Muscle of back (tissue), 11 donors: Measurements from ENCODE around the gene C9. TPM values are rescaled to one million over a fixed set of nuclear protein-coding genes. Genes with fewer than 3 reads are reported as not detected.
A peak's percentile ranks its signal among the peaks of the same experiment; 100 is the strongest.
"Not testable (repeated sequence)": the region's sequence is repeated elsewhere in the genome, so short reads cannot be mapped to it uniquely, and the experiment has no call there.

Experiments used
- DNase-seq, 3 donors: peaks; one replicate each; pipeline versions ENCODE4 v3.0.0 to v3.0.0-alpha.2; 2013
- polyA plus RNA-seq, 10 donors: library from polyadenylated mRNA; unstranded; fragments of 120-200 nt; gene quantifications; one replicate each; pipeline ENCODE4 v1.2.1, GENCODE V29; 2013; ENCODE audit not compliant: insufficient read length in 10 of 10

The C9 gene
- polyA plus RNA-seq, 10 donors = 0.20 to 0.53 (median 0.43) TPM

DNA sequence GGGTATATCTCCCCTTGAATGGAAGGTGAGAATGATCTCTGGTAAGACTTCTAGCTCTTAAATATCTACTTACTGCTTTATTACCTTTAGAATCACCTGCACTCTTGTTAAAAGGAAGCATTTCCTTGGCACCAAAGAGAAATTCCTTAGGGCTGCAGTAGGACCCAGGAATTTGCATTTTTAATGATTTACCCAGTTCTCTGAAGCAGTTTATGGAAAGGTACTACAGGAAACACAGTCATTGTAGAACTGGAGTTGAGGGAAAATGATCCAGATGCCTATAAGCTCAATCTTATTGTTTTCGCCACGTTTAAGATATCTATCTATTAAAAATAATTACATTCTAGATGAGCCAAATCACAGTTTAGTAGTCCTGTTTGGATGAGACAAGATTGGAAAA, 9.5 kb upstream of the C9 start:
- no peak for DNase-seq

DNA sequence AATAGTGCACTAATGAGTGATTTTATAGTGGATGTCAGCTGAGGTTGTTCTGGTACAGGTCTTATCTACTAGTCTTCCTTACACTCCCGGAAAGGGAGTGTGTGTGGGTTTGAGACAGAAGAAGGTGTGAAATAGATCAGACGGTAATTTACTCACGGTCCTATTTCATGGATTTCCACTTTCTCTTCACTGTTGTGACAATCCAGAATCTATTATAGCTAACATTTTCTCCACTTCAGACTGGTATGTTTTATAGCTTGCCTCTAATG, 7.0 kb upstream of the C9 start:
- no peak for DNase-seq

DNA sequence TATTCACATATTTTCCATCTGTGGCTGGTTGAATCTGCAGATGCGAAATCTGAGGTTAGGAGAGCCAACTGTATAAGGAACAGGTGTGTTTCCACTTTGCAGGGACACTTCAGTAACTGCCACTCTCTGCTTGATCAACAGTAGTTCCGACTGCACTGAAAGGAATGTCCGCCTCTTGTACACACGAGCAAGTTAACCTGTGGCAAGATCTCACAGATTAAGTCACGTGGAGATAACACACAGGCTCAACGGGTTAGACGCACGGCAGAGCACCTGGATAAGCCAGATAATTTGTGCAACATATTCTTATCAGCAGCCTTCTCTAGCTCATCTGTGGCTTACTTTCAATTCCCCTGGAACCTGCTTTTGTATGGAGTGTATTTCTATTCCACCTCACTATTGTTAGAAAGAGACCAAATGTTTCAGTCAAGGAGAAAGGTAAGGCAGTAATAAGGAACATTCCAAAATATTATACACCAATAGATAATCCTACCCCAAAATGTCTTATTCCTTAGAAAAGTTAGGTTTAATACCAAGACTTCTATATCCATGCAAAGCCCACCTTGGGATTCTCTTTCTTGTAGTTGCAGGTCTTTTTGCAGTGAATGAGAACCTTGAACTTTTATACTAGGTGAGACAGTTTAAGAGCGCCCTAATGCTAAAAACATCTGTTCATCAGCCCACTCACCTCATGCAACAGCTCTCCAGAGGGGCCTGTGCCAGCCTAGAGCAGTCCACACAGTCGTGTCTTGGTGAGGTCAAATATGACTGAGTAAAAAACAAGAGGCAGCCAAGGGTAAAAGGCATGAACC, 6.5 kb upstream of the C9 start:
- no peak for DNase-seq

DNA sequence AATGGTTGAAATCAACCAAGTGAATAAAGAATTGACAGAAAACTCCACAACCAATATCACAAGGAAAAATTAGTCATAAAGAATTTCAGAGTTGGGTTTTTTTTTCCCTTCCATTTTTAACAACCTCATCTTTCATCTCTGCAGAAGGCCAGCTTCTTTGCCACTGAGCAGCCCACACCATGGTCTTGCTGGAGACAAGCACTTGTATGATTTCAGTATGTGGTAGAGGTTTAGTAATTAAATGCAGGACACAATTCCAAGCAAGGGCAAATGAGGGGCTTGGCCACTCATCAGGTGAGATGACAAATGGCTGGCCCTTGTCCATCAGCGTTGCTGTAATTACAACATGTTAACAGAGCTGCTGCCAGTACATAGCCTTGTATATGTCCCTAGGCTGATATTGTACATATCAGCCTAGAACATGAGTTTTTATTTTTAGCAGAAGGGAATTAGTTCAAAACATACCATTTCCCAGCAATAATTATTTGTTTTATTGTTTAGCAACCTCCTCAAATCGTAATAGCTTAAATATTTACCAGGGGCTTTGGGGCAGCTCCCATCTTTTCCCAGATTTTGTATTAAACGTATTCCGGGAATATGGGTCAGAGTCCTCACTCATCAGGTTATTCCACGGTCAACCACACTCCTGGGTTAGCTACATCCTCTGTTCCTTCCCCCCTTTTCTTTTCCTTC, 5.0 kb upstream of the C9 start:
- peak in 2 of 3 donors; percentile 48 to 66 for DNase-seq

DNA sequence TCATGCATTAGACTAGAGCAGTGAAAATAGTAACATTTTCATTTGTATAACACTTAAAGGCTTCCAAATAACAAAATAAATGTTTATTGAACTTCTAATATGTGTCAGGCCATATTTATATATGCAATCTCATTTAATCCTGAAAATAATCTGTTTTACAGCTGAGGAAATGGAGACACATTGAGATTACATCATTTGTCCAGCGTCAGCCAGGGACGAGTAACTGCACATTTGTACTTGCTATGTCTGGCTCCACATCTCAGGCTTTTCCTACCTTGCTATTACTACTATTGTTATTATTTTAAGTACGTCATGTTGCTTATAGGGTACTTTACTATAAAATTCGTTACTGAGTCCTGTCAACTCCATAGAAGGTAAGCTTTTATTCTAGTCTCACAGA, 3.8 kb upstream of the C9 start:
- peak in 2 of 3 donors; percentile 65 to 78 for DNase-seq

DNA sequence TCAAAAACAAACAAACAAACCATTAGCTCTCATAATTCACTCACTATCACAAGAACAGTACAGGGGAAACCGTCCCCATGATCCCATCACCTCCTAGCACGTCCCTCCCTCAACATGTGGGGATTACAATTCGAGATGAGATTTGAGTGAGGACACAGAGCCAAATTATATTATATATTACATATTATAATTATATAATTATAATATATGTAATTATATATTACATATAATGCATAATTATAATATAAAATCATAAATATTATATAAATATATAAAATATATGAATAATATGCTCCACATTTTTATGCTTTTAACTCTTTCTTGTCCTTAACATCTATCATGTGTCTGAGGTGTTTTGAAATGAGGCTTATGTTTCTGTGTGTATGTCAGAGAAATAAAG, 3.4 kb upstream of the C9 start:
- no peak for DNase-seq

DNA sequence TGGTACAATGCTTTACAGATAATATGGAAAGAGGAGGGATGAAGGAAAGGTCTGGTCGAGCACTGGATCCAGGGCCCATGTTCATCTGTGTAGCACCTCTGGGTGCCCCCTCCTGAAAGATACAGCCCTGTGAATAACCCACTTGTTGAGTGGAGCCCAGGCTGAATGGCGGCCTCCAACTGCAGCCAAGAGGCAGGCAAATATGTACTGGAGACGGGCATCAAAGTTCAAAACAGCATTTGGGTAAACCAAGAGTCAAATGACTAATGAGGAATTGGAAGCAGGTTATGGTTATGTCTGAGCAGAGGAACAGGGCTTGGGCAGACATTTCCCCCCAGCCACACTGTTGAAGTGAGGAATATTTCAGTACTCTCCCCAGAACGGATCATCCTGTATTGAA, 1.1 kb downstream of the C9 start:
- DNase-seq = no peak

DNA sequence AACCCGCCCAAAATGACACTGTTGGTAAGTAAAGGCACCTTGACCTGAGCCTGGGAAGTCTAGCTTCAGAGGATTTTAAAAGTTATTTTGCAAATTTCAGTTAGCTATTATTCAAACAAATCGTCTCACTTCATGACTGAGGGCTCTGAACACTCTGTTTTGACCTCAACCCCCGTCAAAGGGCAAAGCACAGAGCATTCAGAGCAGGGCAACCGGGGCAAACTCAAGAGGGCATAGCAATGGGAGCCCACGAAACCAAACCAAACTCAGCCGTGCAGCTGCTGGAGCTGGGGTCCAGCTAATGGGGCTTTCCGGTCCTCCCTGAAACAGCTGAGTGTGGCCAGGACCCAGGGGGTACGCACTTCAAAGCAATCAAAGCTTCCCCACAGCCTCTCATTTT, 1.6 kb downstream of the C9 start:
- DNase-seq = no peak

DNA sequence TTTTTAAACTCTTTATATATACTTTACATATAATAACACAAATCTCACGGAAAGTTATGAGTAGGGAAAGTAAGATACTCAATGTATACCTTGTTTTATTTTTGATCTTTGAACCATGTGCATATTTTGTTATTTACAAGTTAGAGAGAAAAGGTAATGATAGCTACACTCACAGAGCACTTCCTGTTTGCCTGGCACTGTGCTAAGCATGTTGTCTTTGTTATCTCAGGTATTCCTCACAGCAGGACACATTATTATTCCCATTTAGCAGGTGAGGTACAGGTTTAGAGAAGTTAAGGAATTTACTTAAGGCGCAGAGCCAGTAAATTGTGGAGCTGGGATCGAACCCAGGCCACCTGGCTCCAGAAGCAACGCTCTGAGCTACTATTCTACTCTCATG, 3.0 kb downstream of the C9 start:
- DNase-seq = no peak

DNA sequence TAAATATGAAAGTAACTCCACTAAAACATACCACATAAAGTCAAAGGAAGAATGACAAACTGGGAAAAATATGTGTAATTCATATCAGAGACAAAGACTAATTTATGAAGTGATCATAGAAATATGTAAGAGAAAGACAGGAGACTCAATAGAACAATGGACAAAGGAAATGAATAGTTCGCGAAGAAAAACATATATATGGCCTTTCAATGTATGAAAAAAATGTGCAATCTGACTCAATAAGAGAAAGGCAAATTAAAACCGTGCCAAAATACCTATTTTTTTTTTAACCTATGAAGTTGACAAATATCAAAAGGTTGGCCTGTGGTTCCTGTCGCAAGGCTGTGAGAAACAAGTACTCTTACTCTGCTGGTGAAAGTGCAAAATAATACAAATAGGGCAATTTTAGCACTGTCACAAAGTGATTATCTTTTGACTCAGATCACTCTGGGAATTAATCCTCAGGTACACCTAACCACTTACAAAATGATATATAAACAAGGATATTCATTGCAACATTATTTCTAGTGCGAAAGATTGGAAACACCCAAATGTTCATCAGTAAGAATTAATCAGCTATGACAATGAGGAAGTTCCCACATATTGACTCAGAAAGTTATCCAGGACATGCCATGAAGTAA, 3.7 kb downstream of the C9 start:
- no peak for DNase-seq

DNA sequence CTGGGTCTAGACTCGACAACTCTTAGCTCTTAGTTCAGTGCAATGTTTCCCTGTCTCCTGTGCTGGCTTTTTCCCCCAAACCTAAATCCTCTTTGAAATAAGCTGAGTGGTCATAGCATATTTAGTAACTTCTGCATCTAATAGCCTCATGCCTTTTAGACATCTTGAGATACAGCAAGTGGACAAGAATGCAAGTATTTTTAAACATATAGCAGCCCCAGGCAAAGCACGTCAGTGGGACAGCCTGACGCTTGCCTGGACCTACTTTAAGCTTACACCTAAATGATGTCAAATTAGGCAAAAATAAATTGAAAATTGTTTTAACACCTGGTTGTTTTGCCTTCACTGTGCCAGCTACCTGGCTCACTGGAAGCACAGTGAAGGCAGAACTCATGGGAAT, 8.0 kb downstream of the C9 start:
- DNase-seq = no peak

DNA sequence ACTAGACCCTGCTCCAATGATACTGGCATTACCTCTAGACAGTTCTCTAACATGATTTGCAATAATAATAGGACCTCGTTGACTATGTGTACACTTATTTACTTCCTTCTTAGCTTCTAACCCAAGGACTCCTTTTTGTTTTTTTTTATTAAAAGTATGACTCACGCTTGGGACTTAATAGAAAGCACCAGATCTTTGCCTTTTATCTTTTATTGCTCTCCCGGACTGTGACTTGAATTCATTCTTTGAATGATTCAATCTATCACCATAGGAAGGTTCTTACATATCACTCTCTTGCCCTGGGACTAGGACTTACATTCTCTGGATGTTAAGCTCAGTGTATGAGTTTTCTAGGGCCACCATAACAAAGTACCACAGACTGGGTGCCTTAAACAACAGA, 9.0 kb downstream of the C9 start:
- no peak for DNase-seq

DNA sequence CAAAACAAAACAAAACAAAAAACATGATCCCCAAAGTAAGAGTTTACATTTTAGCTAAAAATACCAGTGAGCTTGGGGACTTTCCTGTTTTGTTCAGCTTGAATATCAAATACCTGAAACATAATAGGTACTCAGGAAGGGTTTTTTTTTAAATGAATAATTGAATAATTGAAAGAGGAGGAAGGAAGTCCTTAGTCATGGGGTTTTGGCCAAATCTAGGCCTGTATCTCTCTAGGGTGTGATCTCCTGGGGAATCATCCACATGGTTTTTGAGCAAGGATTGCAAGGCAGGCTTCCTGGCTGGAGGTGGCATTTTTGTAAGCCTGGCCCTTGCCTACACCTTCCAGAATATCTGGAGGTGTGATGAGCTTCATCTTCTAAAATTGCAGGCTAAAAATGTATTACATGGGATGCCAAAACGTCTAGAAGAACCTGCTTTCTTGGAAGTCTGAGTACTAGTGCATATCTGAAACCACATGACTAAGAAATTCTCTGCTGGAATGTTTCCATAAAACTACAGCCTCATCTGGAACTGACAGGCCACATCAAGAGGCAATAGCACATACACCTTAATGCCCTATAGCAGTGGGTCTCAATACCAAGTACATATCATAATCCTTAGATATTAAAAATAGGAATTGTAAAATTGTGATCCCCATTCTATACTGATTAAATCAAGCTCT, 10.4 kb downstream of the C9 start:
- DNase-seq = no peak

DNA sequence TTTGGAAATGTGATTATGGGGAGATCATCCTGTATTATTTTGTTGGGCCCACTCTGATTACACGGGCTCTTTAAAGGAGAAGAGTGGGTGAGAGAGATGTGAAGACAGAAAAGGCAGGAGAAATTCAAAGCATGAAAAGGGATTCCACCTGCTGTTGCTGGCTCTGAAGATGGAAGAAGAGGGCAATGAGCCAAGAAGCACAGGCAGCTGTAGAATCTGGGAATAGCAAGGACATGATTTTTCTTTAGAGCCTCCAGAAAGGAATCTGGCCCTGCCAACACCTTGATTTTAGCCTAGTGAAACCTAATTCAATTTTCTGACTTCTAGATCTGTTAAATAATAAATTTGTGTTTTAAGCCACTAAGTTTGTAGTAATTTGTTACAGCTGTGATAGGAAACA, 11.3 kb downstream of the C9 start:
- DNase-seq = peak; percentile 55 to 84 (median 81)

DNA sequence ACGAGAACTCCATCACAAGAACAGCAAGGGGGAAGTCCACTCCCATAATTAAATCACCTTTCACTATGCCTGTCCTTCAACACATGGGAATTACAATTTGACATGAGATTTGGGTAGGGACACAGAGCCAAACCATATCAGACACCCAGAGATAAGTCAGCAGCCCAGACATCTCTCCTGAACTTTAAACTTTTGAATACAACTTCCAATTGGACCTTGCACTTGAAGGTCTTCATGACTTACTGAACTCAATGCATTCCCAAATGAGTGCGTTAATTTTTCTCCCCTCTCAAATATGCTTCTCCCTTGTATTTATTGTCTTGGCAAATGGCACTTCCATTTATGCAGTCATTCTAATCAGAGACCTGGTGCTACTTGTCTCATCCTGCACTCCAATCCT, 12.1 kb downstream of the C9 start:
- no peak for DNase-seq

DNA sequence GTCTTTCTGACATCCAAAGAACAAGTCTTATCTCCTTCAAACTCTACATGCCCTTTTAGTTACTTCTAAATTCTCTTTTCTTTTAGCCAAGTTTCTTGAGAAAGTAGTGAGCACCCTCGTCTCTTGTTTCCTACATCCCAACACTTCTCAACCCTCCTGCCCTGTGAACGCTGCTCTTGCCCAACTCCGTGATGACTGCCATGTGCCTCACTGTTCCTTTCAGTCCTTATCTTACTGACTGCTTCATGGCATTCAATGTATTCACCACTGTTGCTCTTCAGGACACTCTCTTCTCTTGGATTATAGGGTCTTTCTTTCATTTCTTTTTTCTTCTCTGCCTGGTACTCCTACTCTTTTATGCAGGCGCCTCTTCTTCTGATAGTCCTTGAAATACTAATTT, 14.8 kb downstream of the C9 start:
- DNase-seq = no peak

DNA sequence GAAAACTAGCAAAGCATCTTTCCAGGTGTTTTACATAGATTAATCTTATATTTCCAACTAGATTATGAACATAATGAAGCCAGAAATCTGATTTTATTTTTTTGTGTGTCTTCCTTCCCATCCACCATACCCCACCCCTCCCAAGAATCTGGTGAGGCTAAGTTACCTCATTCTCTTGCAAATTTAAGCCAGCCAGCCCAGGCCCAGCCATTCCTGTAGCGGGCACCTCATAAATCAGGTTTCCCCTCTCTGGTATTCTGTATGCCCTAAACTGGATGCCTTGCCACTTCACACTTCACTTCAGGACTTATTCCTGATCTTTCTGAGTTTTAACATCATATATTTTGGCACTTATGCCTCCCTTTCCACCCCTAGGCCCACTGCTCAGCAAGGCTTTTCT, 21.8 kb downstream of the C9 start:
- no peak for DNase-seq

DNA sequence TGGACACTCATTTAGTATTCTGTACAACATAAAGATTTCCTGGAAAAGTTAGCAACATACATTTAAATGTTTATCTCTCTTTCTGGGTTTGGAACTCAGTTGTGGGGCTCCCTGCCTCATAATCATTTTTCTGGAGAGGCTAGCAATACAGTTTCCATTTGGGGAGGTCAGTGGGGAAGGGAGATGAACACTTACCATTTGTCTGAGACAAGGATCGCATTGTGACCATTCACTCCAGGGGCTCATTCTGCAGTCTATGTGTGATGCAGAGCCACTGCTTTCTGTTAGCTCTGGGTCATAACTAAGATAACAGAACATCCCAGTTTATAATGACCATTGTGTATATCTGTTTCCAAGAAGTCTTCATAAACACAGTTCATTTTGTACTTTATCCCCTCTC, 22.4 kb downstream of the C9 start:
- peak; percentile 52 to 91 (median 65) for DNase-seq

DNA sequence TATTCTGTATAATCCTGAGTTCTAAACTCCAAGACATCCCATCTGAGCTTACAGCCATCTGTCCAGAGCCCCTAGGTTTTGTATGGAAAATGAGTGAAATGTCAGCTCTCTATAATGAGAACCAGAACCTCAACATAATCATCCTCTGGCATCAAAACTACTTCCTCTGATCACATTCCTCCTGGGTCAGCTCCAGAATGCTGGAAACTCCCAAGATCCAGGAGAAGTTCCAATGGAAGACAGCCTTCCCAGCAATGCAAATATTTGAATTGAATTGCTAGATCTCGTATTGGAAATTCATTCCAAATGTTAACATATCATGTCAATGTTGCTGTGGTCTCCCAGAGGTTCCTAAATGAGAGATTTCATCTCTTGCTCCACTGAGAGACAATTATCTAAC, 23.8 kb downstream of the C9 start:
- peak; percentile 75 to 92 (median 85) for DNase-seq

DNA sequence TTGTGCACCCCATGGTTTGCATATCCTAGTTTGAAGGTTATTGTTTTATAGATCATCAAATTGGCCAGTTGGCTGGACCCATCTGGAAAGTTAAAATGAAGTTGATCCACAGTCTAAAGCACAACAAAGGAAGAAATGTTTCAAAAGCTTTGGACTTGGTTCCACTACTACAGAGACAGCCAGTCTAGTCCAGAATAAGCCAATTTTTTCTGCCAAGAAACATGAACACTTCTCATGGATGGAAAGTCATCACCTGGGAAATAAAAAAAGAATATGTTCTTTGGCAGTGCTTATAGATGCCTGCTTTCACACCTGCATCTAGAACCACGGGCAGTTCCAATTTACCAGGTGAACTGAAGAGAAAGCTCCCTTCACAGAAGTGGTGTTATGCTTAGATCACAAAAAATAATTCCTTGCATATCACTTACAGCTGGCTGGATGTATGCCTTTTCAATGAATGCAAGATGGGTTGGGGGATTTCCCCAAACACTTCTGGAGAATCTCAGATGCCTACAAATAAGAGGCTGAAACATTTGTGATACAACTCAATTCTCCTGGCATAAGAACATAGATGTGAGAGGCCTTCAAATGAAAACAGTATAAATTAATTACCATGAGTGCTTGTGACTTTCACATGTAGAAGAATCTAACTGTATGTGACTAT, 26.9 kb downstream of the C9 start:
- peak; percentile 58 to 87 (median 67) for DNase-seq

DNA sequence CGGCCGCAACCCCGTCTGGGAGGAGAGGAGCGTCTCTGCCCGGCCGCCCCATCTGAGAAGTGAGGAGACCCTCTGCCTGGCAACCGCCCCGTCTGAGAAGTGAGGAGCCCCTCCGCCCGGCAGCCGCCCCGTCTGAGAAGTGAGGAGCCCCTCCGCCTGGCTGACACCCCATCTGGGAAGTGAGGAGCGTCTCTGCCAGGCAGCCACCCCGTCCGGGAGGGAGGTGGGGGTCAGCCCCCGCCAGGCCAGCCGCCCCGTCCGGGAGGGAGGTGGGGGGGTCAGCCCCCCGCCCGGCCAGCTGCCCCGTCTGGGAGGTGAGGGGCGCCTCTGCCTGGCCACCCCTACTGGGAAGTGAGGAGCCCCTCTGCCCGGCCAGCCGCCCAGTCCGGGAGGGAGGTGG, 30.0 kb downstream of the C9 start:
- DNase-seq = not testable (repeated sequence)

DNA sequence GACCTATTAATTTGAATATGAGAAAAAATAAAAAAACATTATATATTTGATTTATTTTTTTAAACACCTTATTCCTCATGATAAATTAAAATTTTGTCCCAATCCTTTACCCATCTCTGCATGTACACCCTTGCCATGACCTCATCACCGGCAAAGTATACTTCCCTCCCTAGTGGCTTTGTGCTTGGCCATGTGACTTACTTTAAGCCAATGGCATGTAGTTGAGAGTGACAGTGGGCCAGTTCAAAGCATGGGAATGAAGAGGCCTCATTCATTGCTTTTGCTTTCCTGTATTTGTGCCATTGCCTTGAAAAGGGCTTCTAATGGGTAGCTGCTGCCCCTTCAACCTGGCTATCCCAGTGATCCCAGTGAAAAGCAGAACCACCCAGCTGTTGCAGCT, 31.2 kb downstream of the C9 start:
- no peak for DNase-seq
